Hepatocyte (in vitro differentiated cells): Measurements from ENCODE around the gene SLC9C2. TPM values are rescaled to one million over a fixed set of nuclear protein-coding genes. Genes with fewer than 3 reads are reported as not detected.

ENCODE experiments used
- DNase-seq: peaks from one replicate; pipeline ENCODE4 v3.0.0-alpha.2; 2016; ENCODE audit warnings: low spot score
- H2AFZ ChIP-seq: fragments of 200-600 bp; sonication (generic); 2 replicates; pipeline ENCODE4 v1.6.0; 2016; ENCODE audit warnings: antibody characterized with exemption, mild to moderate bottlenecking
- H3K27ac ChIP-seq: fragments of 200-600 bp; sonication (generic); 2 replicates; pipeline ENCODE4 v1.5.1; 2016; ENCODE audit warnings: mild to moderate bottlenecking
- H3K27me3 ChIP-seq: fragments of 200-600 bp; sonication (generic); 2 replicates; pipeline ENCODE4 v1.6.1; 2016
- H3K36me3 ChIP-seq: fragments of 200-600 bp; sonication (generic); replicated peaks from 2 replicates; pipeline ENCODE4 v1.5.1; 2016; ENCODE audit warnings: low read depth; ENCODE audit not compliant: insufficient read depth
- H3K4me1 ChIP-seq: fragments of 200-600 bp; sonication (generic); 2 replicates; pipeline ENCODE4 v1.5.1; 2016; ENCODE audit warnings: mild to moderate bottlenecking, moderate library complexity; ENCODE audit not compliant: insufficient read depth
- H3K4me2 ChIP-seq: fragments of 200-600 bp; sonication (generic); 2 replicates; pipeline ENCODE4 v1.6.0; 2016
- H3K4me3 ChIP-seq: fragments of 200-600 bp; sonication (generic); 2 replicates; pipeline ENCODE4 v1.5.1; 2016; ENCODE audit warnings: mild to moderate bottlenecking
- H3K79me2 ChIP-seq: fragments of 200-600 bp; sonication (generic); 2 replicates; pipeline ENCODE4 v1.6.0; 2017; ENCODE audit warnings: mild to moderate bottlenecking
- H3K9me2 ChIP-seq: fragments of 200-600 bp; sonication (generic); replicated peaks from 2 replicates; pipeline ENCODE4 v1.6.0; 2017; ENCODE audit warnings: mild to moderate bottlenecking; ENCODE audit not compliant: insufficient read depth
- H3K9me3 ChIP-seq: fragments of 200-600 bp; sonication (generic); 2 replicates; pipeline ENCODE4 v1.5.1; 2016; ENCODE audit warnings: low read depth, mild to moderate bottlenecking
- H4K20me1 ChIP-seq: fragments of 200-600 bp; sonication (generic); 2 replicates; pipeline ENCODE4 v1.6.0; 2016; ENCODE audit warnings: mild to moderate bottlenecking; ENCODE audit not compliant: insufficient read depth, poor library complexity, severe bottlenecking
- CTCF ChIP-seq: fragments of 200-600 bp; sonication (generic); IDR thresholded peaks from 2 replicates; pipeline ENCODE4 v1.5.1; 2016; ENCODE audit warnings: antibody characterized with exemption, mild to moderate bottlenecking; ENCODE audit not compliant: poor library complexity
- EZH2 ChIP-seq: fragments of 200-600 bp; sonication (generic); IDR thresholded peaks from 2 replicates; pipeline ENCODE4 v1.6.1; 2016; ENCODE audit warnings: antibody characterized with exemption, mild to moderate bottlenecking, borderline replicate concordance
- EZH2phosphoT487 ChIP-seq: fragments of 200-600 bp; sonication (generic); IDR thresholded peaks from one replicate; pipeline ENCODE4 v1.6.1; 2018; ENCODE audit warnings: antibody characterized with exemption, mild to moderate bottlenecking, low read depth, moderate library complexity; ENCODE audit not compliant: unreplicated experiment, severe bottlenecking
- WGBS: methylation state at CpG from one replicate; pipeline ENCODE4 v1.1.6; 2016; ENCODE audit warnings: low lambda C conversion rate; ENCODE audit errors: missing lambda C conversion rate; 5-methylcytosine and 5-hydroxymethylcytosine counted together
- polyA plus RNA-seq: library from polyadenylated mRNA; unstranded; fragments of >200 nt; fragmentation: Nextera tagmentation; extraction: Ambion mirVana; gene quantifications from 2 replicates; pipeline ENCODE4 v1.2.1, GENCODE V29; 2016
- total RNA-seq: library from RNA; depleted of rRNA; stranded (reverse); fragments of >200 nt; gene quantifications from 2 replicates; pipeline ENCODE4 v1.2.3, GENCODE V29; 2014

SLC9C2 gene
- total and polyA plus RNA-seq, 2 experiments from 2014 or later, result 0.77 to 1.1 TPM

- H3K79me2 ChIP-seq, result no peaks in the 10 kb centered on the region
- no peaks in the 10 kb centered on the region for H3K36me3 ChIP-seq
- H3K9me3 ChIP-seq, result no peaks in the 10 kb centered on the region
- no peaks in the 10 kb centered on the region for H3K27me3 ChIP-seq
- no peak for DNase-seq
- H3K27ac ChIP-seq, result no peak overlapping the region
- 70% methylated on average over 1 of the region's 1 CpG for WGBS
- H2AFZ ChIP-seq, result no peak overlapping the region
- no peak for TF ChIP-seq EZH2phosphoT487
- no peak for TF ChIP-seq EZH2
- TF ChIP-seq CTCF, result no peak
- no peaks in the 10 kb centered on the region for H4K20me1 ChIP-seq
- no peaks in the 10 kb centered on the region for H3K9me2 ChIP-seq
- peaks cover 13% of the 10 kb centered on the region for H3K4me1 ChIP-seq
- H3K4me3 ChIP-seq, result no peak overlapping the region
- no peak overlapping the region for H3K4me2 ChIP-seq
These were observed 93.1 kb downstream of the SLC9C2 start for GRCh38 chr1:173509797-173510196.

DNA sequence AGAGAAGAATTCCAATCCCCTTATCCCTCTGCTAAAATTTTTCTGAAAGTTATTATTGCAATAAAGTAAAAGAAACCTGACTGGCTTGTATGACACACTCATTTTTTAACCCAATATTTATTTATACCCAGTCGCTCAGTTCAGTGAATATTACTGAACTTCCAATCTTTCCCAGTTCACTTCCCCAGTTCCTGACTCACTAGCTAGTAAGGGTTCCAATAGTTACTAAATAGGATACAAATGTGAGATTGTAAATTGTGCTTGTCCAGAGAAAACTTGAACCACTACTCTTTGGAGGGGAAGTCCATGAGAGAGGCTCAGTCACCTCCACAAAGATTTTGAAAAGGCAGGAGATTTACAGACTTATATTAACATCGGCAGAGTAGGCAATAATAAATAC is 94.3 kb downstream of the SLC9C2 start:
- no peaks in the 10 kb centered on the region for H3K36me3 ChIP-seq
- no peak overlapping the region for H3K4me3 ChIP-seq
- 87% methylated on average over 2 of the region's 2 CpGs for WGBS
- H3K4me1 ChIP-seq, result peaks cover 13% of the 10 kb centered on the region
- H3K9me2 ChIP-seq, result no peaks in the 10 kb centered on the region
- H3K4me2 ChIP-seq, result no peak overlapping the region
- no peaks in the 10 kb centered on the region for H3K9me3 ChIP-seq
- no peaks in the 10 kb centered on the region for H3K79me2 ChIP-seq
- no peaks in the 10 kb centered on the region for H4K20me1 ChIP-seq
- H3K27me3 ChIP-seq, result no peaks in the 10 kb centered on the region
- no peak for DNase-seq
- H3K27ac ChIP-seq, result no peak overlapping the region
- no peak overlapping the region for H2AFZ ChIP-seq
- no peak for TF ChIP-seq EZH2

GRCh38 chr1:173507847-173508209 is 95.0 kb downstream of the SLC9C2 start:
- H3K79me2 ChIP-seq, result no peaks in the 10 kb centered on the region
- WGBS, result 66% methylated on average over 3 of the region's 3 CpGs
- H3K4me1 ChIP-seq, result peaks cover 13% of the 10 kb centered on the region
- no peaks in the 10 kb centered on the region for H4K20me1 ChIP-seq
- H3K27me3 ChIP-seq, result no peaks in the 10 kb centered on the region
- H3K9me3 ChIP-seq, result no peaks in the 10 kb centered on the region
- DNase-seq, result no peak
- H2AFZ ChIP-seq, result no peak overlapping the region
- TF ChIP-seq EZH2, result no peak
- TF ChIP-seq CTCF, result no peak
- TF ChIP-seq EZH2phosphoT487, result no peak
- H3K27ac ChIP-seq, result peak overlapping the region; percentile 72
- no peaks in the 10 kb centered on the region for H3K9me2 ChIP-seq
- no peak overlapping the region for H3K4me3 ChIP-seq
- no peak overlapping the region for H3K4me2 ChIP-seq
- no peaks in the 10 kb centered on the region for H3K36me3 ChIP-seq

- Histone ChIP-seq H4K20me1 (no peaks in the 10 kb centered on the region), H3K4me2 (no peak overlapping the region), H3K36me3 (no peaks in the 10 kb centered on the region), H3K27me3 (no peaks in the 10 kb centered on the region), H2AFZ (no peak overlapping the region), H3K4me3 (no peak overlapping the region), H3K9me2 (no peaks in the 10 kb centered on the region), H3K9me3 (no peaks in the 10 kb centered on the region), H3K27ac (peak overlapping the region; percentile 72), H3K79me2 (no peaks in the 10 kb centered on the region), H3K4me1 (peaks cover 13% of the 10 kb centered on the region)
- 78% methylated on average over 3 of the region's 3 CpGs for WGBS
- peak; percentile 55 for DNase-seq
- TF ChIP-seq EZH2 (no peak), EZH2phosphoT487 (no peak)
These were observed 95.5 kb downstream of the SLC9C2 start for GRCh38 chr1:173507205-173507846.
